Ishikawa (cell line): ENCODE data around the gene SPR.

Source experiments
- CEBPB ChIP-seq: IDR thresholded peaks from 2 replicates; pipeline ENCODE4 v1.6.1; 2012
- CREB1 ChIP-seq: IDR thresholded peaks from 2 replicates; pipeline ENCODE4 v1.6.1; 2012; ENCODE audit warnings: low read depth
- EGR1 ChIP-seq: IDR thresholded peaks from 2 replicates; pipeline ENCODE4 v1.6.1; 2012
- EP300 ChIP-seq: IDR thresholded peaks from 2 replicates; pipeline ENCODE4 v1.6.1; 2012; ENCODE audit warnings: borderline replicate concordance
- FOXM1 ChIP-seq: IDR thresholded peaks from 2 replicates; pipeline ENCODE4 v1.6.1; 2012; ENCODE audit warnings: low read depth, borderline replicate concordance
- MAX ChIP-seq: IDR thresholded peaks from 2 replicates; pipeline ENCODE4 v1.6.1; 2012
- NFIC ChIP-seq: IDR thresholded peaks from 2 replicates; pipeline ENCODE4 v1.6.1; 2012
- RAD21 ChIP-seq: IDR thresholded peaks from 2 replicates; pipeline ENCODE4 v1.6.1; 2012; ENCODE audit warnings: low read depth
- REST ChIP-seq: IDR thresholded peaks from 2 replicates; pipeline ENCODE4 v1.6.1; 2012; ENCODE audit warnings: low read depth, mild to moderate bottlenecking
- TAF1 ChIP-seq: IDR thresholded peaks from 2 replicates; pipeline ENCODE4 v1.6.1; 2012; ENCODE audit warnings: low read depth, mild to moderate bottlenecking
- TCF12 ChIP-seq: IDR thresholded peaks from 2 replicates; pipeline ENCODE4 v1.6.1; 2012; ENCODE audit warnings: low read depth
- TEAD4 ChIP-seq: IDR thresholded peaks from 2 replicates; pipeline ENCODE4 v1.6.1; 2012
- USF1 ChIP-seq: IDR thresholded peaks from 2 replicates; pipeline ENCODE4 v1.6.1; 2012
- YY1 ChIP-seq: IDR thresholded peaks from 2 replicates; pipeline ENCODE4 v1.6.1; 2012; ENCODE audit warnings: low read depth
- ZBTB7A ChIP-seq: IDR thresholded peaks from 2 replicates; pipeline ENCODE4 v1.6.1; 2012; ENCODE audit warnings: low read depth

SPR gene

DNA sequence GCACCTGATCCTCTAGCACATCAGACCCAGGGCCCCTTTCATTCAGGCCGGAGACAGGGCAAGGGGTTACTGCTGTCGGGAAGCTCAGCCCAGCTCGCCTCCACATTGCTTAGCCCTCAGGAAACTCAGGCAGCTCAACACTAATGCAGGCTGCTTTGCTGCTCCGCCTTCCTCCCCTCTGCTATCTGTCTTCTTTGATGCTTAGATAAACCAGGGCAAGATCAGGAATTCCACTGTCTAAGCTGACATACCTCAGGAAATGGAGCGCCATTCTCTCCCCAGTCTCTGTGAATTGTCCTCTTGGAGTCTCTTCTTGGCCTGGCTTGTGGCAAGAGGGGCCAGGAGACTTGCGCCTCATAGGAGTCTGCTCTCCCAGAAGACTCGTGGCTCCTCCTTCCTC is 35.9 kb upstream of the SPR start:
- TF ChIP-seq REST (no peak), ZBTB7A (no peak), MAX (no peak), CREB1 (no peak), EGR1 (no peak), TEAD4 (no peak), EP300 (no peak), YY1 (no peak), CEBPB (no peak), USF1 (no peak), FOXM1 (no peak), RAD21 (no peak)

DNA sequence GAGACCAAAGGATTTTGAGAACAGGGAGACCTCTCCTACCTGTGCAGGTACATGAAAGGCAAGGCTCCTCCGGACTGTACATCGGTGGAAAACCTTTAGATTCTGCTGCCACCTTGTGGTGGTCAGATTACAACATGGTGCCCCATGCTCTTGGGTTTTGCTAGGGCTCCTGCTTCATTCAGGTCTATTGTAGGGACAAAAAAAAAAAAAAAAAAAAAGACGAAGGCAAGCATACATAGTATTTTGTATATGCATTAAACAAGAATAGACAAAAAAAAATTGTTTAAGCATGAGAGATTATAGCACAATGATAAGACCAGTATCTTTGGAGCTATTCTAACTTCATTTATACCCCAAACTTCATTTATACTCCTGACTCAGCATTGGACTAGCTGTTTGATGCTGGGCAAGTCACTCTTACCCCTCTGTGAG is 27.4 kb upstream of the SPR start:
- no peak for TF ChIP-seq FOXM1
- 0 out of 2 replicates have a peak, but pooled peaks have one; percentile 49 for TF ChIP-seq YY1
- peak; percentile 89 for TF ChIP-seq RAD21
- TF ChIP-seq USF1 = no peak

- TF ChIP-seq RAD21 (peak; percentile 81), CREB1 (no peak), CEBPB (no peak), MAX (0 out of 2 replicates have a peak, but pooled peaks have one; percentile 18)
These were observed 24.8 kb upstream of the SPR start for GRCh38 chr2:72862239-72862988.

DNA sequence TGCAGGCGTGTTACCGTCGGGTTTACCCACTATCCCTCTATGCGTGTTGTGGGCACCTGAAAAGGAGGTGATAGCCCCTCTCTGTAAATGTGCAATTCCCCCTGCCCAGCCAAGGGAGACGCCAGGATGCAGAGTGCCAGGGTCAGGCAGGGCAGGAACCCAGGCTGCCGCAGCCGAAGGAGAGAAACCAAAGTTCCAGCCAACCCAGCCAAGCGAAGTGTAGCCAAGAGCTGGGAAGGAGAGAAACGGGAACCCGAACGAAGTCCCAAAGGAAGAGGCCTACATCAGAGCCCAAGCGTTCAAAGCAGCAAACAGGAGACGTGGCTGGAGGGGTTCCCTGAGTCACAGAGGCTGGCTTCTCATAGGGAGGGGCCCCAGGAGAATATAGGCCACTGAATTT is 24.2 kb upstream of the SPR start:
- TF ChIP-seq NFIC = no peak
- no peak for TF ChIP-seq REST
- no peak for TF ChIP-seq CEBPB
- no peak for TF ChIP-seq FOXM1
- no peak for TF ChIP-seq RAD21
- TF ChIP-seq TEAD4 = no peak
- TF ChIP-seq USF1 = no peak
- TF ChIP-seq ZBTB7A = no peak
- no peak for TF ChIP-seq TCF12
- no peak for TF ChIP-seq YY1
- TF ChIP-seq EP300 = no peak
- no peak for TF ChIP-seq EGR1
- TF ChIP-seq TAF1 = no peak
- no peak for TF ChIP-seq MAX

DNA sequence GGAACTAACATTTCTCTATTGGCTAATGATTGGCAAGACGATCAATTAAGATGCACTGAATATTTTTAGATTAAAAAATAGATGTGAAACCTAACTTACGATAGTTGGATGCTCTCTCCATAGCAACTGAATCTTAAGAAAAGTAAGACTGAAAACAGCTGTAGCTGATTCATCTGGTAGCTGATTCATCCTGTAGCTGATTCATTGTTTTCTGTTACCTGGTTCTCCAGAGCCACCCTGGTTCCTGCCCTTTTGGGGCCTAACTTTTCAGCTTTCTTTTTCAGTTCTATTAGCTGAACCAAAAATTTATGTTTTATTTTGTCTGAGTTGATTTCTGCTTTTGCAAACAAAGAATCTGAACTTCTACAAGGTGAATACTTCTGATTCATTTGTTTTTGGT is 22.7 kb upstream of the SPR start:
- TF ChIP-seq USF1 (no peak), TAF1 (no peak)
